K562 (cell line): ENCODE results near the gene ADGRA3.

ENCODE experiments used
- MCM2 ChIP-seq: fragments of 450-650 bp; IDR thresholded peaks from 2 replicates; pipeline ENCODE4 v1.6.1; 2017; ENCODE audit warnings: low read depth, mild to moderate bottlenecking
- RAD51 ChIP-seq: fragments of 450-650 bp; IDR thresholded peaks from 2 replicates; pipeline ENCODE4 v1.7.1; 2016; ENCODE audit warnings: low read depth, mild to moderate bottlenecking, borderline replicate concordance
- SMARCB1 ChIP-seq: IDR thresholded peaks from 2 replicates; pipeline ENCODE4 v1.6.1; 2011; ENCODE audit warnings: improper control_type of control experiment, low read depth; ENCODE audit not compliant: insufficient read length
- SMARCC2 ChIP-seq: fragments of 450-650 bp; IDR thresholded peaks from 2 replicates; pipeline ENCODE4 v1.6.1; 2017; ENCODE audit warnings: antibody characterized with exemption, moderate library complexity, mild to moderate bottlenecking, low read depth
- TF ChIP-seq, protein P1 (sequence below): fragments of 450-650 bp; IDR thresholded peaks from 2 replicates; pipeline ENCODE4 v1.6.1; 2017; ENCODE audit warnings: mild to moderate bottlenecking, moderate library complexity
- TF ChIP-seq, protein P2 (sequence below): sonication (generic); formaldehyde crosslinking; IDR thresholded peaks from 2 replicates; pipeline ENCODE4 v1.8.0; 2023; ENCODE audit warnings: mild to moderate bottlenecking, missing genetic modification reagents
- TF ChIP-seq, protein P3 (sequence below): sonication (generic); formaldehyde crosslinking; IDR thresholded peaks from 2 replicates; pipeline ENCODE4 v1.5.0; 2020; ENCODE audit warnings: missing genetic modification reagents

DNA sequence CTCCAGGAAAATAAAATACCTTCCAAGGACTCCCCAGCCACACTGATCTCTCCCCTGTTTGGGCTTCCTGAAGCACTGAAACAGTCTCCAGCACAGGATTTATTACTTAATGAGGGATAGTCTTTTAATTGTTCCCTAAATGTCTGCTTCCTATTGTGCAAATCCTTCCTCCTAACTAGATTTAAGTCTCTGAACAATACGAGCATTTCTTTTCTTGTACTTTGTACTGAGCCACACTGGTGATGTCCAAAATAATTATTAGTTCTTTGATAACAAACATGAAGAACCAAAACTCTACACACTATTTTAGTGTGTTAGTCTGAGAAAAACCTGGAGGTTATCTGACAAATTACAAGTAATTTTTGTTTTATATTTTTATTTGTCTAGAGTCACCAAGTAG lies 5.1 kb downstream of the ADGRA3 start:
- TF ChIP-seq MCM2 (no peak), SMARCB1 (no peak), RAD51 (no peak), SMARCC2 (no peak)
- TF ChIP-seq, protein P1, sequence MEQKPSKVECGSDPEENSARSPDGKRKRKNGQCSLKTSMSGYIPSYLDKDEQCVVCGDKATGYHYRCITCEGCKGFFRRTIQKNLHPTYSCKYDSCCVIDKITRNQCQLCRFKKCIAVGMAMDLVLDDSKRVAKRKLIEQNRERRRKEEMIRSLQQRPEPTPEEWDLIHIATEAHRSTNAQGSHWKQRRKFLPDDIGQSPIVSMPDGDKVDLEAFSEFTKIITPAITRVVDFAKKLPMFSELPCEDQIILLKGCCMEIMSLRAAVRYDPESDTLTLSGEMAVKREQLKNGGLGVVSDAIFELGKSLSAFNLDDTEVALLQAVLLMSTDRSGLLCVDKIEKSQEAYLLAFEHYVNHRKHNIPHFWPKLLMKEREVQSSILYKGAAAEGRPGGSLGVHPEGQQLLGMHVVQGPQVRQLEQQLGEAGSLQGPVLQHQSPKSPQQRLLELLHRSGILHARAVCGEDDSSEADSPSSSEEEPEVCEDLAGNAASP, result no peak
- TF ChIP-seq, protein P2, sequence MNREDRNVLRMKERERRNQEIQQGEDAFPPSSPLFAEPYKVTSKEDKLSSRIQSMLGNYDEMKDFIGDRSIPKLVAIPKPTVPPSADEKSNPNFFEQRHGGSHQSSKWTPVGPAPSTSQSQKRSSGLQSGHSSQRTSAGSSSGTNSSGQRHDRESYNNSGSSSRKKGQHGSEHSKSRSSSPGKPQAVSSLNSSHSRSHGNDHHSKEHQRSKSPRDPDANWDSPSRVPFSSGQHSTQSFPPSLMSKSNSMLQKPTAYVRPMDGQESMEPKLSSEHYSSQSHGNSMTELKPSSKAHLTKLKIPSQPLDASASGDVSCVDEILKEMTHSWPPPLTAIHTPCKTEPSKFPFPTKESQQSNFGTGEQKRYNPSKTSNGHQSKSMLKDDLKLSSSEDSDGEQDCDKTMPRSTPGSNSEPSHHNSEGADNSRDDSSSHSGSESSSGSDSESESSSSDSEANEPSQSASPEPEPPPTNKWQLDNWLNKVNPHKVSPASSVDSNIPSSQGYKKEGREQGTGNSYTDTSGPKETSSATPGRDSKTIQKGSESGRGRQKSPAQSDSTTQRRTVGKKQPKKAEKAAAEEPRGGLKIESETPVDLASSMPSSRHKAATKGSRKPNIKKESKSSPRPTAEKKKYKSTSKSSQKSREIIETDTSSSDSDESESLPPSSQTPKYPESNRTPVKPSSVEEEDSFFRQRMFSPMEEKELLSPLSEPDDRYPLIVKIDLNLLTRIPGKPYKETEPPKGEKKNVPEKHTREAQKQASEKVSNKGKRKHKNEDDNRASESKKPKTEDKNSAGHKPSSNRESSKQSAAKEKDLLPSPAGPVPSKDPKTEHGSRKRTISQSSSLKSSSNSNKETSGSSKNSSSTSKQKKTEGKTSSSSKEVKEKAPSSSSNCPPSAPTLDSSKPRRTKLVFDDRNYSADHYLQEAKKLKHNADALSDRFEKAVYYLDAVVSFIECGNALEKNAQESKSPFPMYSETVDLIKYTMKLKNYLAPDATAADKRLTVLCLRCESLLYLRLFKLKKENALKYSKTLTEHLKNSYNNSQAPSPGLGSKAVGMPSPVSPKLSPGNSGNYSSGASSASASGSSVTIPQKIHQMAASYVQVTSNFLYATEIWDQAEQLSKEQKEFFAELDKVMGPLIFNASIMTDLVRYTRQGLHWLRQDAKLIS, result no peak
- TF ChIP-seq, protein P3, sequence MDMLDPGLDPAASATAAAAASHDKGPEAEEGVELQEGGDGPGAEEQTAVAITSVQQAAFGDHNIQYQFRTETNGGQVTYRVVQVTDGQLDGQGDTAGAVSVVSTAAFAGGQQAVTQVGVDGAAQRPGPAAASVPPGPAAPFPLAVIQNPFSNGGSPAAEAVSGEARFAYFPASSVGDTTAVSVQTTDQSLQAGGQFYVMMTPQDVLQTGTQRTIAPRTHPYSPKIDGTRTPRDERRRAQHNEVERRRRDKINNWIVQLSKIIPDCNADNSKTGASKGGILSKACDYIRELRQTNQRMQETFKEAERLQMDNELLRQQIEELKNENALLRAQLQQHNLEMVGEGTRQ (CRISPR knock-in tag), result no peak
